Measurements from ENCODE around the gene PDZK1IP1. TPM values are rescaled to one million over a fixed set of nuclear protein-coding genes. Genes with fewer than 3 reads are reported as not detected.

The PDZK1IP1 gene
- total RNA-seq, 1 experiment from 2014 or later = not detected

DNA sequence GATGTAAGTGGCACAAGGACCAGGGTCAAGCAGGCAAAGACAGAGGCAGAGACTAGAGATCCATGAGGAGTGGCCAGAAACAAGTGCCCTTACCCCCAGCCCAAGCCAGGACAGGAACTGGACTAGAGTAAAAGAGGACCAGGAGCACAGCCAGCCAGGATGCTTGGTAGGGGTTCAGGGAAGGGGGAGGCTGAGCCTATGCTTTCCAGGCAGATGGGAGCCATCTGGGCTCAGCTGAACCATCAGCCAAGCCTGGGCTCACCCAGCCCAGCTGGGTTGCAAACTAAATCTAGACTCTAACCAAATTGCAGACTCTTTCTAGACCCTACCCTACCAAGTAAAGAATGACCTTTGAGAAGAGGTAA is 15.2 kb downstream of the PDZK1IP1 start (continued):
- TF ChIP-seq, protein P1, sequence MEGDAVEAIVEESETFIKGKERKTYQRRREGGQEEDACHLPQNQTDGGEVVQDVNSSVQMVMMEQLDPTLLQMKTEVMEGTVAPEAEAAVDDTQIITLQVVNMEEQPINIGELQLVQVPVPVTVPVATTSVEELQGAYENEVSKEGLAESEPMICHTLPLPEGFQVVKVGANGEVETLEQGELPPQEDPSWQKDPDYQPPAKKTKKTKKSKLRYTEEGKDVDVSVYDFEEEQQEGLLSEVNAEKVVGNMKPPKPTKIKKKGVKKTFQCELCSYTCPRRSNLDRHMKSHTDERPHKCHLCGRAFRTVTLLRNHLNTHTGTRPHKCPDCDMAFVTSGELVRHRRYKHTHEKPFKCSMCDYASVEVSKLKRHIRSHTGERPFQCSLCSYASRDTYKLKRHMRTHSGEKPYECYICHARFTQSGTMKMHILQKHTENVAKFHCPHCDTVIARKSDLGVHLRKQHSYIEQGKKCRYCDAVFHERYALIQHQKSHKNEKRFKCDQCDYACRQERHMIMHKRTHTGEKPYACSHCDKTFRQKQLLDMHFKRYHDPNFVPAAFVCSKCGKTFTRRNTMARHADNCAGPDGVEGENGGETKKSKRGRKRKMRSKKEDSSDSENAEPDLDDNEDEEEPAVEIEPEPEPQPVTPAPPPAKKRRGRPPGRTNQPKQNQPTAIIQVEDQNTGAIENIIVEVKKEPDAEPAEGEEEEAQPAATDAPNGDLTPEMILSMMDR (IDR thresholded peaks at IDR 0.05 in 2 of 3, conservative IDR thresholded peaks at IDR 0.05 in 1 of 3; ENCODE audit: borderline replicate concordance in 1 of 3, insufficient read depth in 1 of 3, low read depth in 2 of 3, low read length in 2 of 3) = no peak
- TF ChIP-seq EZH2phosphoT487 (IDR thresholded peaks at IDR 0.05; ENCODE audit: borderline replicate concordance) (no peak), CBX3 (IDR thresholded peaks at IDR 0.05; ENCODE audit: low read depth) (no peak)
- TF ChIP-seq, protein P2, sequence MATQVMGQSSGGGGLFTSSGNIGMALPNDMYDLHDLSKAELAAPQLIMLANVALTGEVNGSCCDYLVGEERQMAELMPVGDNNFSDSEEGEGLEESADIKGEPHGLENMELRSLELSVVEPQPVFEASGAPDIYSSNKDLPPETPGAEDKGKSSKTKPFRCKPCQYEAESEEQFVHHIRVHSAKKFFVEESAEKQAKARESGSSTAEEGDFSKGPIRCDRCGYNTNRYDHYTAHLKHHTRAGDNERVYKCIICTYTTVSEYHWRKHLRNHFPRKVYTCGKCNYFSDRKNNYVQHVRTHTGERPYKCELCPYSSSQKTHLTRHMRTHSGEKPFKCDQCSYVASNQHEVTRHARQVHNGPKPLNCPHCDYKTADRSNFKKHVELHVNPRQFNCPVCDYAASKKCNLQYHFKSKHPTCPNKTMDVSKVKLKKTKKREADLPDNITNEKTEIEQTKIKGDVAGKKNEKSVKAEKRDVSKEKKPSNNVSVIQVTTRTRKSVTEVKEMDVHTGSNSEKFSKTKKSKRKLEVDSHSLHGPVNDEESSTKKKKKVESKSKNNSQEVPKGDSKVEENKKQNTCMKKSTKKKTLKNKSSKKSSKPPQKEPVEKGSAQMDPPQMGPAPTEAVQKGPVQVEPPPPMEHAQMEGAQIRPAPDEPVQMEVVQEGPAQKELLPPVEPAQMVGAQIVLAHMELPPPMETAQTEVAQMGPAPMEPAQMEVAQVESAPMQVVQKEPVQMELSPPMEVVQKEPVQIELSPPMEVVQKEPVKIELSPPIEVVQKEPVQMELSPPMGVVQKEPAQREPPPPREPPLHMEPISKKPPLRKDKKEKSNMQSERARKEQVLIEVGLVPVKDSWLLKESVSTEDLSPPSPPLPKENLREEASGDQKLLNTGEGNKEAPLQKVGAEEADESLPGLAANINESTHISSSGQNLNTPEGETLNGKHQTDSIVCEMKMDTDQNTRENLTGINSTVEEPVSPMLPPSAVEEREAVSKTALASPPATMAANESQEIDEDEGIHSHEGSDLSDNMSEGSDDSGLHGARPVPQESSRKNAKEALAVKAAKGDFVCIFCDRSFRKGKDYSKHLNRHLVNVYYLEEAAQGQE (IDR thresholded peaks at IDR 0.05; ENCODE audit: low read depth) = no peak
- TF ChIP-seq, protein P3, sequence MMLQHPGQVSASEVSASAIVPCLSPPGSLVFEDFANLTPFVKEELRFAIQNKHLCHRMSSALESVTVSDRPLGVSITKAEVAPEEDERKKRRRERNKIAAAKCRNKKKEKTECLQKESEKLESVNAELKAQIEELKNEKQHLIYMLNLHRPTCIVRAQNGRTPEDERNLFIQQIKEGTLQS (IDR thresholded peaks at IDR 0.05) = no peak

DNA sequence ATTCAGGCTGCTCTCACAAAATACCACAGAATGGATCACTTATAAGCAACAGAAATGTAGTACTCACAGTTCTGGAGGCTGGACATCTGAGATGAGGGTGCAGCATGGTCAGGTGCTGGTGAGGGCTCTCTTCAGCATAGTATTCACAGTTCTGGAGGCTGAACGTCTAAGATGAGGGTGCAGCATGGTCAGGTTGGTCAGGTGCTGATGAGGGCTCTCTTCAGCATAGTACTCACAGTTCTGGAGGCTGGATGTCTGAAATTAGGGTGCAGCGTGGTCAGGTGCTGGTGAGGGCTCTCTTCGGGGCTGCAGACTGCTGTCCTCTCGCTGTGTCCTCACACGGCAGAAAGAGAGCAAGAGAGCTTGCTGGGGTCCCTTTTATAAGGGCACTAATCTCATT is 17.1 kb downstream of the PDZK1IP1 start:
- DNase-seq (ENCODE audit: low read depth, low spot score) (no peak), ATAC-seq (no peak)
- ChIA-PET RAD21 (ENCODE audit: low non-redundant PET in 1 of 2, low total read pairs in 2 of 2, uncharacterized antibody in 2 of 2, unreplicated experiment in 2 of 2) (no interaction called here), POLR2A (no interaction called here), CTCF (no interaction called here)
- Histone ChIP-seq H3K9ac (ENCODE audit: low read length) (no peak overlapping the region), H3K4me3 (replicated peaks in 1 of 2; ENCODE audit: low read depth in 1 of 2, low read length in 2 of 2) (no peak overlapping the region), H4K20me1 (ENCODE audit: insufficient read depth) (no peaks in the 10 kb centered on the region), H3K79me2 (ENCODE audit: insufficient read depth, low read length) (no peaks in the 10 kb centered on the region), H3K9me3 (ENCODE audit: control insufficient read depth in 1 of 2, insufficient read depth in 1 of 2, low read depth in 1 of 2, low read length in 2 of 2) (no peaks in the 10 kb centered on the region), H3K4me1 (ENCODE audit: control insufficient read depth in 1 of 2, insufficient read depth in 2 of 2, low read length in 2 of 2) (peaks cover 0 to 5% of the 10 kb centered on the region in 2 experiments; a peak in 1 of 4 replicates), H3K4me2 (ENCODE audit: low read length) (no peak overlapping the region), H3K27ac (ENCODE audit: low read depth, low read length) (no peak overlapping the region), H3K9me2 (ENCODE audit: insufficient read depth) (no peaks in the 10 kb centered on the region), H2AFZ (ENCODE audit: low read depth, low read length, poor library complexity, severe bottlenecking) (no peak overlapping the region), H3K36me3 (ENCODE audit: control insufficient read depth in 1 of 2, insufficient read depth in 2 of 2, low read length in 2 of 2) (no peaks in the 10 kb centered on the region), H3K27me3 (ENCODE audit: insufficient read depth, low read length) (no peaks in the 10 kb centered on the region)
- TF ChIP-seq EZH2 (IDR thresholded peaks at IDR 0.05) = no peak
- TF ChIP-seq ELF1 (IDR thresholded peaks at IDR 0.05; ENCODE audit: borderline replicate concordance, low read depth) = no peak
- TF ChIP-seq CEBPB (IDR thresholded peaks at IDR 0.05; ENCODE audit: low read depth) = no peak
- BruUV-seq (replicated peaks) = no TSS peak
- intact Hi-C loops (cut with micrococcal nuclease) = loop anchor here (5.0 to 10.0 kb wide), 2 partner anchors 238 to 300 kb away; no protein-coding TSS in a partner anchor

Data from HCT116 (cell line).